SK-N-SH treated with all-trans-retinoic acid at 6 μM for 48 hours (cell line): ENCODE data around the gene GDI2.

ENCODE experiments used
- ATAC-seq: fragments of 200-7000 bp; cut with Tn5 transposase; 3 replicates; pipeline ENCODE4 v1.9.1; 2020; ENCODE audit warnings: mild to moderate bottlenecking, moderate library complexity
- ARNTL ChIP-seq: fragments of 450-650 bp; formaldehyde crosslinking; IDR thresholded peaks from 2 replicates; pipeline ENCODE4 v1.5.0; 2020; ENCODE audit warnings: low read depth, mild to moderate bottlenecking, moderate library complexity, borderline replicate concordance
- BACH2 ChIP-seq: fragments of 250-450 bp; sonication (Bioruptor Pico); IDR thresholded peaks from 2 replicates; pipeline ENCODE4 v1.9.0; 2021; ENCODE audit warnings: mild to moderate bottlenecking, borderline replicate concordance
- ESRRG ChIP-seq: fragments of 250-450 bp; sonication (Bioruptor Pico); IDR thresholded peaks from 2 replicates; pipeline ENCODE4 v1.6.1; 2021; ENCODE audit warnings: mild to moderate bottlenecking
- GLIS3 ChIP-seq: fragments of 250-450 bp; sonication (Bioruptor Pico); IDR thresholded peaks from 2 replicates; pipeline ENCODE4 v1.5.0; 2020; ENCODE audit warnings: mild to moderate bottlenecking, moderate library complexity
- ISL1 ChIP-seq: fragments of 250-450 bp; sonication (Bioruptor Pico); IDR thresholded peaks from 2 replicates; pipeline ENCODE4 v2.1.2; 2022; ENCODE audit warnings: mild to moderate bottlenecking, moderate library complexity
- OSR1 ChIP-seq: fragments of 250-450 bp; sonication (Bioruptor Pico); IDR thresholded peaks from 2 replicates; pipeline ENCODE4 v1.8.0; 2022; ENCODE audit warnings: moderate library complexity, mild to moderate bottlenecking, inconsistent platforms
- PPARA ChIP-seq: fragments of 250-450 bp; sonication (Bioruptor Pico); IDR thresholded peaks from 2 replicates; pipeline ENCODE4 v1.5.0; 2020; ENCODE audit warnings: mild to moderate bottlenecking, borderline replicate concordance
- RARB ChIP-seq: fragments of 250-450 bp; sonication (Bioruptor Pico); IDR thresholded peaks from 2 replicates; pipeline ENCODE4 v1.8.0; 2021; ENCODE audit warnings: mild to moderate bottlenecking, moderate library complexity
- SNAI2 ChIP-seq: fragments of 250-450 bp; sonication (Bioruptor Pico); IDR thresholded peaks from 2 replicates; pipeline ENCODE4 v1.5.0; 2020; ENCODE audit warnings: mild to moderate bottlenecking, moderate library complexity
- TCF4 ChIP-seq: fragments of 250-450 bp; sonication (Bioruptor Pico); IDR thresholded peaks from 2 replicates; pipeline ENCODE4 v1.8.0; 2021; ENCODE audit warnings: mild to moderate bottlenecking, moderate library complexity, borderline replicate concordance
- TOX ChIP-seq: fragments of 250-450 bp; sonication (Bioruptor Pico); IDR thresholded peaks from 2 replicates; pipeline ENCODE4 v1.8.0; 2021; ENCODE audit warnings: mild to moderate bottlenecking, moderate library complexity, borderline replicate concordance
- TSHZ2 ChIP-seq: fragments of 250-450 bp; sonication (Bioruptor Pico); IDR thresholded peaks from 2 replicates; pipeline ENCODE4 v1.5.0; 2020; ENCODE audit warnings: mild to moderate bottlenecking, moderate library complexity
- ZC3H10 ChIP-seq: fragments of 250-450 bp; sonication (Bioruptor Pico); IDR thresholded peaks from 2 replicates; pipeline ENCODE4 v1.5.1; 2021; ENCODE audit warnings: mild to moderate bottlenecking, moderate library complexity
- ZFP3 ChIP-seq: fragments of 250-450 bp; sonication (Bioruptor Pico); IDR thresholded peaks from 2 replicates; pipeline ENCODE4 v1.5.0; 2020; ENCODE audit warnings: mild to moderate bottlenecking, moderate library complexity
- ZFP30 ChIP-seq: fragments of 450-650 bp; formaldehyde crosslinking; IDR thresholded peaks from 2 replicates; pipeline ENCODE4 v1.5.0; 2022; ENCODE audit warnings: mild to moderate bottlenecking, moderate library complexity
- ZNF565 ChIP-seq: fragments of 450-650 bp; formaldehyde crosslinking; conservative IDR thresholded peaks from 2 replicates; pipeline ENCODE4 v1.5.0; 2020; ENCODE audit warnings: low read depth, mild to moderate bottlenecking, moderate library complexity
- ZNF70 ChIP-seq: fragments of 450-650 bp; formaldehyde crosslinking; IDR thresholded peaks from 2 replicates; pipeline ENCODE4 v1.5.0; 2020; ENCODE audit warnings: mild to moderate bottlenecking, moderate library complexity
- ZNF8 ChIP-seq: fragments of 450-650 bp; formaldehyde crosslinking; IDR thresholded peaks from 2 replicates; pipeline ENCODE4 v1.5.0; 2020; ENCODE audit warnings: mild to moderate bottlenecking, moderate library complexity
- TF ChIP-seq, protein P1 (sequence below): fragments of 250-450 bp; sonication (Bioruptor Pico); IDR thresholded peaks from 2 replicates; pipeline ENCODE4 v1.8.0; 2020; ENCODE audit warnings: mild to moderate bottlenecking, moderate library complexity, borderline replicate concordance
- TF ChIP-seq, protein P2 (sequence below): fragments of 250-450 bp; sonication (Bioruptor Pico); IDR thresholded peaks from 2 replicates; pipeline ENCODE4 v1.8.0; 2021; ENCODE audit warnings: low read depth, mild to moderate bottlenecking, moderate library complexity, borderline replicate concordance
- TF ChIP-seq, protein P3 (sequence below): fragments of 250-450 bp; sonication (Bioruptor Pico); IDR thresholded peaks from 2 replicates; pipeline ENCODE4 v1.5.1; 2020; ENCODE audit warnings: low read depth, mild to moderate bottlenecking, moderate library complexity

Gene GDI2

DNA sequence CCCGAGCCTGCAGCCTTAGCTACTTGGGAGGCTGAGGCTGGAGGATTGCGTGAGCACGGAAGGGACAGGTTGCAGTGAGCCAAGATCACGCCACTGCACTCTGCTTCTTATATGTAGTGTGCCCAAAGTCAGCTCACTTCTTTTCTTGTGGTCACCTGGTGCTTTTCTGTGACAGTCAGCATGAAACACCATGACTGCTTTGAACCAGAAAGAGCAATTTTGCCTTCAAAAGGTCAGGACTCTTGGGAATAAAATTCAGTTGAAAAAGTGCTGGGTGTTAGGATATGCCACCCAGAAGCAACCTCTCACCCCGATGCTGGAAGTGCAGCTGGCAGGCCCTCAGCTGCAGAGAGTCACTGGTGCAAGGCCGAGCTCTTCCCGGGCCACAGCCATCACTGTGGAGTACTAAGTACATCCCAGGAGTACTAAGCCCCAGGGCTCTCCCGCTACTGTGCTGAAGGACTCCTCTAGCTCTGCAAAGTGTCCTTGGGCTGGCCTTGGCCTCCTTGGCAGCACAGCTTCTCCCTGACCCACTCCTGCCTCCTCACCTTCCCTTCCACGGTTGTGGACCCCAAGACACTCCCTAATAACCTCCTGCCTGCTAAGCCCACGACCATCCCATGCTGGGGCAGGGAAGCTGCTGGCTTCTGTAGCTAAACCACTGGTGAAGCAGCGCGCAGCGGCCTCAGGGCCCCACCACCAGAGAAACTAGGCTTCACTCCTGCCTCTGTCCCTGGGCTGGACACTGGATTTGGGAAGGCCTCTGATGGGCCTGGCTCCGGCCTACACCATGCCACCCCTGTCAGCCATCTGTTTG is 17.6 kb upstream of the GDI2 start (continued):
- no peak for TF ChIP-seq ESRRG (CRISPR knock-in tag)
- no peak for TF ChIP-seq OSR1 (CRISPR knock-in tag)
- TF ChIP-seq TCF4 (CRISPR knock-in tag), result no peak

- TF ChIP-seq ISL1 (CRISPR knock-in tag) (no peak), RARB (CRISPR knock-in tag) (no peak), ZNF70 (no peak), GLIS3 (CRISPR knock-in tag) (no peak), OSR1 (CRISPR knock-in tag) (no peak), BACH2 (CRISPR knock-in tag) (no peak), SNAI2 (CRISPR knock-in tag) (no peak), ZC3H10 (CRISPR knock-in tag) (no peak), ARNTL (no peak), TSHZ2 (CRISPR knock-in tag) (no peak), ZFP3 (CRISPR knock-in tag) (no peak), PPARA (CRISPR knock-in tag) (no peak), ZNF8 (CRISPR knock-in tag) (no peak), ZNF565 (CRISPR knock-in tag) (no peak), TOX (CRISPR knock-in tag) (no peak), ZFP30 (CRISPR knock-in tag) (no peak)
- TF ChIP-seq, protein P1, sequence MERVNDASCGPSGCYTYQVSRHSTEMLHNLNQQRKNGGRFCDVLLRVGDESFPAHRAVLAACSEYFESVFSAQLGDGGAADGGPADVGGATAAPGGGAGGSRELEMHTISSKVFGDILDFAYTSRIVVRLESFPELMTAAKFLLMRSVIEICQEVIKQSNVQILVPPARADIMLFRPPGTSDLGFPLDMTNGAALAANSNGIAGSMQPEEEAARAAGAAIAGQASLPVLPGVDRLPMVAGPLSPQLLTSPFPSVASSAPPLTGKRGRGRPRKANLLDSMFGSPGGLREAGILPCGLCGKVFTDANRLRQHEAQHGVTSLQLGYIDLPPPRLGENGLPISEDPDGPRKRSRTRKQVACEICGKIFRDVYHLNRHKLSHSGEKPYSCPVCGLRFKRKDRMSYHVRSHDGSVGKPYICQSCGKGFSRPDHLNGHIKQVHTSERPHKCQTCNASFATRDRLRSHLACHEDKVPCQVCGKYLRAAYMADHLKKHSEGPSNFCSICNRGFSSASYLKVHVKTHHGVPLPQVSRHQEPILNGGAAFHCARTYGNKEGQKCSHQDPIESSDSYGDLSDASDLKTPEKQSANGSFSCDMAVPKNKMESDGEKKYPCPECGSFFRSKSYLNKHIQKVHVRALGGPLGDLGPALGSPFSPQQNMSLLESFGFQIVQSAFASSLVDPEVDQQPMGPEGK (CRISPR knock-in tag), result no peak
- TF ChIP-seq, protein P2, sequence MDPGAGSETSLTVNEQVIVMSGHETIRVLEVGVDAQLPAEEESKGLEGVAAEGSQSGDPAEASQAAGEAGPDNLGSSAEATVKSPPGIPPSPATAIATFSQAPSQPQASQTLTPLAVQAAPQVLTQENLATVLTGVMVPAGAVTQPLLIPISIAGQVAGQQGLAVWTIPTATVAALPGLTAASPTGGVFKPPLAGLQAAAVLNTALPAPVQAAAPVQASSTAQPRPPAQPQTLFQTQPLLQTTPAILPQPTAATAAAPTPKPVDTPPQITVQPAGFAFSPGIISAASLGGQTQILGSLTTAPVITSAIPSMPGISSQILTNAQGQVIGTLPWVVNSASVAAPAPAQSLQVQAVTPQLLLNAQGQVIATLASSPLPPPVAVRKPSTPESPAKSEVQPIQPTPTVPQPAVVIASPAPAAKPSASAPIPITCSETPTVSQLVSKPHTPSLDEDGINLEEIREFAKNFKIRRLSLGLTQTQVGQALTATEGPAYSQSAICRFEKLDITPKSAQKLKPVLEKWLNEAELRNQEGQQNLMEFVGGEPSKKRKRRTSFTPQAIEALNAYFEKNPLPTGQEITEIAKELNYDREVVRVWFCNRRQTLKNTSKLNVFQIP (CRISPR knock-in tag), result no peak
- TF ChIP-seq, protein P3, sequence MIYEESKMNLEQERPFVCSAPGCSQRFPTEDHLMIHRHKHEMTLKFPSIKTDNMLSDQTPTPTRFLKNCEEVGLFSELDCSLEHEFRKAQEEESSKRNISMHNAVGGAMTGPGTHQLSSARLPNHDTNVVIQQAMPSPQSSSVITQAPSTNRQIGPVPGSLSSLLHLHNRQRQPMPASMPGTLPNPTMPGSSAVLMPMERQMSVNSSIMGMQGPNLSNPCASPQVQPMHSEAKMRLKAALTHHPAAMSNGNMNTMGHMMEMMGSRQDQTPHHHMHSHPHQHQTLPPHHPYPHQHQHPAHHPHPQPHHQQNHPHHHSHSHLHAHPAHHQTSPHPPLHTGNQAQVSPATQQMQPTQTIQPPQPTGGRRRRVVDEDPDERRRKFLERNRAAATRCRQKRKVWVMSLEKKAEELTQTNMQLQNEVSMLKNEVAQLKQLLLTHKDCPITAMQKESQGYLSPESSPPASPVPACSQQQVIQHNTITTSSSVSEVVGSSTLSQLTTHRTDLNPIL (CRISPR knock-in tag), result no peak
Observed at GRCh38 chr10:5829267-5829666, 16.0 kb upstream of the GDI2 start.

DNA sequence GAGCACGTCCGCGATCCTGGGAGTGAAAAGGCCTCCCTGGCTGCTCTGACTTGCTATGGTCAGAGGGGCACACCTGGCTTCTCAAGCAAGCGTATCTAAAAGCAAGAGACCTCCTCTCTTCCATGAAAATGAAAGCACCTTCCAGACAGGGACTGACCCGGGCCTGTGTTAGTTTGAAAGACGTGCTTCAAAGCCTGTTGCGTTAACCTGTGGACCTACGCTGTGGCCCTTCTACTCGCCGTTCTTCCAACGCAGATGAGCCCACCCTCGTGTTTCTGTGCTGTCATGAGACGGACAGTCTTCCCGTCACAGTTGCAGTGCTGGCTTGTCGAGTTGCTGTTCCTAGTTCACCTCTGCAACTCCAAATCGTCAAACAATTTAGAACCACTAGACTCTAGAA is 15.5 kb upstream of the GDI2 start:
- no peak for ATAC-seq
- TF ChIP-seq OSR1 (CRISPR knock-in tag) (no peak), TCF4 (CRISPR knock-in tag) (no peak), TOX (CRISPR knock-in tag) (no peak), SNAI2 (CRISPR knock-in tag) (no peak), ZFP30 (CRISPR knock-in tag) (no peak), ZNF565 (CRISPR knock-in tag) (no peak), BACH2 (CRISPR knock-in tag) (no peak), ARNTL (no peak), TSHZ2 (CRISPR knock-in tag) (no peak)
- TF ChIP-seq, protein P1 (CRISPR knock-in tag), result no peak
- TF ChIP-seq, protein P2 (CRISPR knock-in tag), result no peak

More at GRCh38 chr10:5829267-5829666, 16.0 kb upstream of the GDI2 start:
- ATAC-seq, result no peak
